ENCODE results near the gene SHROOM4. TPM values are rescaled to one million over a fixed set of nuclear protein-coding genes. Genes with fewer than 3 reads are reported as not detected.

The SHROOM4 gene
- total and polyA plus RNA-seq, 2 of the 13 experiments (the other 11 are each of a cell fraction or from before 2014, with no cell fraction given) = 0.08 to 0.18 TPM

GRCh38 chrX:50594788-50595187 is 219.2 kb downstream of the SHROOM4 start:
- intact Hi-C loops (cut with micrococcal nuclease; ENCODE audit: unreplicated experiment) (no loop called here), in situ Hi-C loops (cut with HindIII; ENCODE audit: extremely low pct_ligation_motif_present, low pct_unique_long_range_greater_than_20kb) (loop anchor here (25.0 kb wide), 2 partner anchors 482 to 682 kb away; partner anchors contain the start of gene CLCN5)
- Histone ChIP-seq H3K27ac (ENCODE audit: extremely low read length, insufficient read depth, low read length) (no peak overlapping the region), H3K79me2 (ENCODE audit: insufficient read depth, low read length) (no peaks in the 10 kb centered on the region), H3K4me2 (ENCODE audit: low read depth, low read length) (no peak overlapping the region), H4K20me1 (ENCODE audit: insufficient read depth, low read length) (no peaks in the 10 kb centered on the region), H3K9ac (ENCODE audit: insufficient read depth, low read depth, low read length) (no peak overlapping the region), H3K4me1 (ENCODE audit: insufficient read depth, low read length) (no peaks in the 10 kb centered on the region), H3K4me3 (replicated peaks in 1 of 3; ENCODE audit: insufficient read depth in 1 of 3, low read depth in 2 of 3, low read length in 3 of 3) (no peak overlapping the region), H3K9me3 (ENCODE audit: low read length) (no peaks in the 10 kb centered on the region), H3K27me3 (ENCODE audit: control insufficient read depth in 1 of 2, insufficient read depth in 2 of 2, low read length in 2 of 2) (no peaks in the 10 kb centered on the region), H3K36me3 (replicated peaks in 1 of 2; ENCODE audit: control insufficient read depth in 1 of 2, insufficient read depth in 2 of 2, low read length in 2 of 2) (no peaks in the 10 kb centered on the region), H2AFZ (ENCODE audit: low read length) (no peak overlapping the region)
- no TSS peak for BruUV-seq (replicated peaks)
- ChIA-PET CTCF (ENCODE audit: low intra/inter-chr PET ratio, low total read pairs) (no interaction called here), POLR2A (no interaction called here)
- TF ChIP-seq KMT2A (CRISPR knock-in tag; IDR thresholded peaks at IDR 0.05) (no peak), ZZZ3 (CRISPR knock-in tag; IDR thresholded peaks at IDR 0.05; ENCODE audit: borderline replicate concordance) (no peak), HIVEP1 (CRISPR knock-in tag; IDR thresholded peaks at IDR 0.05) (no peak), RXRB (CRISPR knock-in tag; IDR thresholded peaks at IDR 0.05; ENCODE audit: borderline replicate concordance) (no peak), JUND (CRISPR knock-in tag; IDR thresholded peaks at IDR 0.05) (no peak), ZNF839 (CRISPR knock-in tag; IDR thresholded peaks at IDR 0.05; ENCODE audit: borderline replicate concordance) (no peak), NR3C1 (CRISPR knock-in tag; IDR thresholded peaks at IDR 0.05) (no peak), ZNF614 (CRISPR knock-in tag; IDR thresholded peaks at IDR 0.05; ENCODE audit: borderline replicate concordance) (no peak), SMARCE1 (IDR thresholded peaks at IDR 0.05; ENCODE audit: borderline replicate concordance) (no peak)
- TF ChIP-seq, protein P1, sequence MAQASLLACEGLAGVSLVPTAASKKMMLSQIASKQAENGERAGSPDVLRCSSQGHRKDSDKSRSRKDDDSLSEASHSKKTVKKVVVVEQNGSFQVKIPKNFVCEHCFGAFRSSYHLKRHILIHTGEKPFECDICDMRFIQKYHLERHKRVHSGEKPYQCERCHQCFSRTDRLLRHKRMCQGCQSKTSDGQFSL (CRISPR knock-in tag; IDR thresholded peaks at IDR 0.05) = no peak
- ATAC-seq (no peak), FAIRE-seq (no peak), DNase-seq (ENCODE audit: low spot score) (no peak)

GRCh38 chrX:50586980-50587379 is 227.0 kb downstream of the SHROOM4 start:
- intact Hi-C loops (cut with micrococcal nuclease; ENCODE audit: unreplicated experiment) = loop anchor here (10.0 kb wide), 3 partner anchors 182 to 482 kb away; no protein-coding TSS in a partner anchor
- Histone ChIP-seq H3K4me3 (replicated peaks in 1 of 3; ENCODE audit: insufficient read depth in 1 of 3, low read depth in 2 of 3, low read length in 3 of 3) (no peak overlapping the region), H3K4me1 (ENCODE audit: insufficient read depth, low read length) (no peaks in the 10 kb centered on the region), H3K4me2 (ENCODE audit: low read depth, low read length) (no peak overlapping the region), H3K27ac (ENCODE audit: extremely low read length, insufficient read depth, low read length) (no peak overlapping the region), H3K27me3 (ENCODE audit: control insufficient read depth in 1 of 2, insufficient read depth in 2 of 2, low read length in 2 of 2) (no peaks in the 10 kb centered on the region), H3K36me3 (replicated peaks in 1 of 2; ENCODE audit: control insufficient read depth in 1 of 2, insufficient read depth in 2 of 2, low read length in 2 of 2) (no peaks in the 10 kb centered on the region), H3K79me2 (ENCODE audit: insufficient read depth, low read length) (no peaks in the 10 kb centered on the region), H3K9ac (ENCODE audit: insufficient read depth, low read depth, low read length) (no peak overlapping the region), H4K20me1 (ENCODE audit: insufficient read depth, low read length) (no peaks in the 10 kb centered on the region), H2AFZ (ENCODE audit: low read length) (no peak overlapping the region), H3K9me3 (ENCODE audit: low read length) (no peaks in the 10 kb centered on the region)
- CTCF ChIA-PET (ENCODE audit: low intra/inter-chr PET ratio, low total read pairs) = no interaction called here
- DNase-seq (ENCODE audit: low spot score) (no peak), ATAC-seq (no peak), FAIRE-seq (no peak)
- no TSS peak for BruUV-seq (replicated peaks)
- POLR2A ChIA-PET = no interaction called here
- 66% methylated on average over 3 of the region's 3 CpGs for WGBS (ENCODE audit: low lambda C conversion rate)
- in situ Hi-C loops (cut with HindIII; ENCODE audit: extremely low pct_ligation_motif_present, low pct_unique_long_range_greater_than_20kb) = loop anchor here (25.0 kb wide), 2 partner anchors 475 to 675 kb away; partner anchors contain the start of gene CLCN5
- TF ChIP-seq TMF1 (CRISPR knock-in tag; IDR thresholded peaks at IDR 0.05; ENCODE audit: low read depth) (no peak), ZSCAN22 (CRISPR knock-in tag; IDR thresholded peaks at IDR 0.05) (no peak), DNMT3B (CRISPR knock-in tag; conservative IDR thresholded peaks at IDR 0.05) (no peak), ATM (IDR thresholded peaks at IDR 0.05; ENCODE audit: borderline replicate concordance) (no peak), FOSL1 (CRISPR knock-in tag; IDR thresholded peaks at IDR 0.05; ENCODE audit: borderline replicate concordance) (no peak), ZNF609 (CRISPR knock-in tag; IDR thresholded peaks at IDR 0.05; ENCODE audit: borderline replicate concordance) (no peak), ZFX (CRISPR knock-in tag; IDR thresholded peaks at IDR 0.05; ENCODE audit: low read depth) (no peak)

Measured in HepG2 (cell line).